ENCODE data around the gene TAF5L. TPM values are rescaled to one million over a fixed set of nuclear protein-coding genes. Genes with fewer than 3 reads are reported as not detected.

Gene TAF5L
- total and polyA plus RNA-seq, 2 of the 4 experiments (the other 2 are of a cell fraction), result 17.9 to 18.6 TPM

- in situ Hi-C loops (cut with MboI; ENCODE audit: low sequenced_read_pairs) (no loop called here), intact Hi-C loops (cut with micrococcal nuclease) (no loop called here), dilution Hi-C loops (cut with HindIII; ENCODE audit: low sequenced_read_pairs, unreplicated experiment) (no loop called here)
- H3K27ac ChIP-seq (ENCODE audit: insufficient read depth, low read length), result no peak overlapping the region
- H4K8ac ChIP-seq (ENCODE audit: low read depth in 2 of 2, low read length in 2 of 2), result no peak overlapping the region
- no peak overlapping the region for H2BK5ac ChIP-seq (ENCODE audit: low read depth, low read length, poor library complexity, severe bottlenecking)
- H2BK120ac ChIP-seq (ENCODE audit: low read depth, low read length), result no peak overlapping the region
- H3K27me3 ChIP-seq (ENCODE audit: control insufficient read depth, insufficient read depth, low read length), result no peaks in the 10 kb centered on the region
- H3K9ac ChIP-seq (ENCODE audit: low read depth, low read length), result no peak overlapping the region
- POLR2A ChIA-PET (ENCODE audit: unreplicated experiment), result no interaction called here
- H3K4me1 ChIP-seq (ENCODE audit: control insufficient read depth, insufficient read depth, low read length), result peaks cover 11% of the 10 kb centered on the region
- BruUV-seq (replicated peaks), result no TSS peak
- no peak overlapping the region for H3K4ac ChIP-seq (ENCODE audit: low read depth, low read length)
- no peak overlapping the region for H3K56ac ChIP-seq (ENCODE audit: extremely low read depth, insufficient read depth, low read length)
- H2AFZ ChIP-seq (replicated peaks; ENCODE audit: low read length, poor library complexity), result no peak overlapping the region
- peaks cover 42 to 69% of the 10 kb centered on the region in 2 experiments for H3K79me1 ChIP-seq (ENCODE audit: low read depth in 1 of 2, low read length in 2 of 2)
- H3K23ac ChIP-seq (ENCODE audit: low read depth, low read length), result no peak overlapping the region
- CTCF ChIA-PET, result no interaction called here
- H3K9me3 ChIP-seq (ENCODE audit: control insufficient read depth, insufficient read depth, low read length), result no peaks in the 10 kb centered on the region
- WGBS, 2 experiments (ENCODE audit: extremely low coverage in 2 of 2, insufficient read length in 1 of 2), result no CpG with 5 or more reads among the region's 5 CpGs
- H3K14ac ChIP-seq (replicated peaks; ENCODE audit: low read depth, low read length), result no peak overlapping the region
- no peak overlapping the region for H3K18ac ChIP-seq (ENCODE audit: low read depth, low read length)
- no peak overlapping the region for H4K5ac ChIP-seq (ENCODE audit: low read depth, low read length)
- no peak overlapping the region for H4K91ac ChIP-seq (ENCODE audit: insufficient read depth, low read depth, low read length)
- H3K4me3 ChIP-seq (ENCODE audit: insufficient read depth, low read depth, low read length), result no peak overlapping the region
- H2AK9ac ChIP-seq (replicated peaks; ENCODE audit: low read depth, low read length, poor library complexity), result no peak overlapping the region
- peaks cover 10% of the 10 kb centered on the region; the same call in 1 of the 2 replicates for H4K20me1 ChIP-seq (ENCODE audit: insufficient read depth, low read length)
- no peak overlapping the region for H3K4me2 ChIP-seq (ENCODE audit: low read depth, low read length)
- no peak overlapping the region for H2AK5ac ChIP-seq (ENCODE audit: low read depth, low read length)
- no peak overlapping the region for H2BK15ac ChIP-seq (ENCODE audit: low read depth, low read length)
- no peaks in the 10 kb centered on the region for H3K36me3 ChIP-seq (ENCODE audit: control insufficient read depth, insufficient read depth, low read length)
- ATAC-seq (ENCODE audit: low read depth), result no peak
- no peak for DNase-seq
- peaks cover 5% of the 10 kb centered on the region; the same call in 1 of the 2 replicates for H3K9me1 ChIP-seq (ENCODE audit: insufficient read depth, low read length)
- H2BK20ac ChIP-seq (ENCODE audit: low read depth, low read length), result no peak overlapping the region
- TF ChIP-seq FOS (IDR thresholded peaks at IDR 0.05; ENCODE audit: low read depth, low read length) (no peak), POLR2A (IDR thresholded peaks at IDR 0.05; ENCODE audit: low read depth, low read length) (no peak), MAZ (IDR thresholded peaks at IDR 0.05; ENCODE audit: borderline replicate concordance, low read depth, low read length) (no peak), RAD21 (IDR thresholded peaks at IDR 0.05; ENCODE audit: low read length) (no peak), MAFK (IDR thresholded peaks at IDR 0.05; ENCODE audit: low read depth, low read length) (no peak), SMC3 (IDR thresholded peaks at IDR 0.05; ENCODE audit: low read depth, low read length) (no peak), CEBPB (IDR thresholded peaks at IDR 0.05; ENCODE audit: low read depth, low read length) (no peak), RCOR1 (IDR thresholded peaks at IDR 0.05; ENCODE audit: insufficient replicate concordance, low read length) (no peak), MXI1 (IDR thresholded peaks at IDR 0.05; ENCODE audit: borderline replicate concordance, low read depth, low read length) (no peak), ELK1 (IDR thresholded peaks at IDR 0.05; ENCODE audit: borderline replicate concordance, low read depth, low read length) (no peak), BHLHE40 (IDR thresholded peaks at IDR 0.05; ENCODE audit: low read depth, low read length) (no peak), CHD1 (IDR thresholded peaks at IDR 0.05; ENCODE audit: low read depth, low read length) (no peak)
- TF ChIP-seq, protein P1, sequence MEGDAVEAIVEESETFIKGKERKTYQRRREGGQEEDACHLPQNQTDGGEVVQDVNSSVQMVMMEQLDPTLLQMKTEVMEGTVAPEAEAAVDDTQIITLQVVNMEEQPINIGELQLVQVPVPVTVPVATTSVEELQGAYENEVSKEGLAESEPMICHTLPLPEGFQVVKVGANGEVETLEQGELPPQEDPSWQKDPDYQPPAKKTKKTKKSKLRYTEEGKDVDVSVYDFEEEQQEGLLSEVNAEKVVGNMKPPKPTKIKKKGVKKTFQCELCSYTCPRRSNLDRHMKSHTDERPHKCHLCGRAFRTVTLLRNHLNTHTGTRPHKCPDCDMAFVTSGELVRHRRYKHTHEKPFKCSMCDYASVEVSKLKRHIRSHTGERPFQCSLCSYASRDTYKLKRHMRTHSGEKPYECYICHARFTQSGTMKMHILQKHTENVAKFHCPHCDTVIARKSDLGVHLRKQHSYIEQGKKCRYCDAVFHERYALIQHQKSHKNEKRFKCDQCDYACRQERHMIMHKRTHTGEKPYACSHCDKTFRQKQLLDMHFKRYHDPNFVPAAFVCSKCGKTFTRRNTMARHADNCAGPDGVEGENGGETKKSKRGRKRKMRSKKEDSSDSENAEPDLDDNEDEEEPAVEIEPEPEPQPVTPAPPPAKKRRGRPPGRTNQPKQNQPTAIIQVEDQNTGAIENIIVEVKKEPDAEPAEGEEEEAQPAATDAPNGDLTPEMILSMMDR (conservative IDR thresholded peaks at IDR 0.05; ENCODE audit: low read depth, low read length), result no peak
These were observed 73.2 kb downstream of the TAF5L start for GRCh38 chr1:229552732-229553131.
